Transverse colon (tissue), 4 donors: ENCODE results near the gene ZDHHC14.

Experiments
- EP300 ChIP-seq: sonication (generic); formaldehyde crosslinking; IDR thresholded peaks from one replicate; pipeline ENCODE4 v1.6.1; 2017; ENCODE audit warnings: antibody characterized with exemption, low read depth
- POLR2A ChIP-seq: fragments of 450-650 bp; IDR thresholded peaks from one replicate; pipeline ENCODE4 v1.6.1; 2016; ENCODE audit warnings: antibody characterized with exemption, mild to moderate bottlenecking, moderate library complexity
- POLR2AphosphoS5 ChIP-seq, 3 donors: sonication (generic); formaldehyde crosslinking; IDR thresholded peaks; one replicate each; pipeline ENCODE4 v1.6.1; 2016; ENCODE audit warnings: antibody characterized with exemption in 3 of 3
- TF ChIP-seq, protein P1 (sequence below), 5 experiments: fragments of 200-600 bp in 3 of 5; fragments of 450-650 bp in 2 of 5; sonication (generic) in 3 of 5; IDR thresholded peaks; 1 replicate in 2 of 5; 2 replicates in 3 of 5; pipeline ENCODE4 v1.5.1; 2016 to 2017; ENCODE audit warnings: antibody characterized with exemption in 5 of 5, inconsistent platforms in 3 of 5, mild to moderate bottlenecking in 2 of 5, moderate library complexity in 1 of 5

DNA sequence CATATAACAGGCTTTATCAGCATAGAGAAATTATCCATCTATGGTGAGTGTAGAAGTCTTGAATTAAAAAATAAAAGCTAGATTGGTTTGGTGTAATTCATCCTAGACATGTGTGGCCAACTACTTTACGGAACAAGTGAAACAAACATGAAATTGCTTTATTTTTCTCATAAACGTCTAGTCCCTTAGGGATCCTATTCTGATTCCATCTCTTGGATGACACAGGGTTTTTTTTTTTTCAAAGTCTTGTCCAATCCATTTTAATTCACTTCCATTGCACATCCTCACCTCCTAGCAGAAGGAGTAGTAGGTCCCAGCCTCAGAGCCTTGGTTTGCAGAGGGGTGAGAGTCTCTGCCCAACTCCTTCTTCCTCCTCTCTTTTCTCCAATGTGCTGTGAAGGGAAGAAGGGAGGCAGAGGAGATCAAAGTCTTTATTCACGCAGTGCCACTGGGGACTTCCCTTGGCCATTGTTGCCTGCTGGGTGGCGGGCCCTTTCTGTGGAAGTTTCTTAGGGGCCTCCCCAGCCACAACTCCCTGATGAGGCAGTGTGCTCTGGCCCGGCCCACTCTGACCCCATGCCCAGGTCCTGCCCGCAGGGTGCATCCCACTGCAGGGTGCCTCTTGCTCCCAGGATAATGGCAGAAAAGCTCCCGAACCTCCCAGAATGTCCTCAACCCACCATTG is 337.7 kb downstream of the ZDHHC14 start:
- TF ChIP-seq, protein P1, sequence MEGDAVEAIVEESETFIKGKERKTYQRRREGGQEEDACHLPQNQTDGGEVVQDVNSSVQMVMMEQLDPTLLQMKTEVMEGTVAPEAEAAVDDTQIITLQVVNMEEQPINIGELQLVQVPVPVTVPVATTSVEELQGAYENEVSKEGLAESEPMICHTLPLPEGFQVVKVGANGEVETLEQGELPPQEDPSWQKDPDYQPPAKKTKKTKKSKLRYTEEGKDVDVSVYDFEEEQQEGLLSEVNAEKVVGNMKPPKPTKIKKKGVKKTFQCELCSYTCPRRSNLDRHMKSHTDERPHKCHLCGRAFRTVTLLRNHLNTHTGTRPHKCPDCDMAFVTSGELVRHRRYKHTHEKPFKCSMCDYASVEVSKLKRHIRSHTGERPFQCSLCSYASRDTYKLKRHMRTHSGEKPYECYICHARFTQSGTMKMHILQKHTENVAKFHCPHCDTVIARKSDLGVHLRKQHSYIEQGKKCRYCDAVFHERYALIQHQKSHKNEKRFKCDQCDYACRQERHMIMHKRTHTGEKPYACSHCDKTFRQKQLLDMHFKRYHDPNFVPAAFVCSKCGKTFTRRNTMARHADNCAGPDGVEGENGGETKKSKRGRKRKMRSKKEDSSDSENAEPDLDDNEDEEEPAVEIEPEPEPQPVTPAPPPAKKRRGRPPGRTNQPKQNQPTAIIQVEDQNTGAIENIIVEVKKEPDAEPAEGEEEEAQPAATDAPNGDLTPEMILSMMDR (IDR thresholded peaks at IDR 0.05) = no peak
- TF ChIP-seq POLR2AphosphoS5 (IDR thresholded peaks at IDR 0.05) (no peak), EP300 (no peak), POLR2A (no peak)
